M059J (cell line): Measurements from ENCODE around the gene TAF10. TPM values are rescaled to one million over a fixed set of nuclear protein-coding genes. Genes with fewer than 3 reads are reported as not detected.

Experiments
- DNase-seq: peaks from one replicate; pipeline ENCODE4 v3.0.0-alpha.2; 2012; ENCODE audit warnings: low read depth
- total RNA-seq: library from RNA; depleted of rRNA; stranded (reverse); fragments of >200 nt; shearing (Covaris generic); gene quantifications from 2 replicates; pipeline ENCODE4 v1.2.3, GENCODE V29; 2014

TAF10 gene
- total RNA-seq, 1 experiment from 2014 or later: 133 TPM

GRCh38 chr11:6625156-6625831 is 13.3 kb upstream of the TAF10 start:
- no peak for DNase-seq

DNA sequence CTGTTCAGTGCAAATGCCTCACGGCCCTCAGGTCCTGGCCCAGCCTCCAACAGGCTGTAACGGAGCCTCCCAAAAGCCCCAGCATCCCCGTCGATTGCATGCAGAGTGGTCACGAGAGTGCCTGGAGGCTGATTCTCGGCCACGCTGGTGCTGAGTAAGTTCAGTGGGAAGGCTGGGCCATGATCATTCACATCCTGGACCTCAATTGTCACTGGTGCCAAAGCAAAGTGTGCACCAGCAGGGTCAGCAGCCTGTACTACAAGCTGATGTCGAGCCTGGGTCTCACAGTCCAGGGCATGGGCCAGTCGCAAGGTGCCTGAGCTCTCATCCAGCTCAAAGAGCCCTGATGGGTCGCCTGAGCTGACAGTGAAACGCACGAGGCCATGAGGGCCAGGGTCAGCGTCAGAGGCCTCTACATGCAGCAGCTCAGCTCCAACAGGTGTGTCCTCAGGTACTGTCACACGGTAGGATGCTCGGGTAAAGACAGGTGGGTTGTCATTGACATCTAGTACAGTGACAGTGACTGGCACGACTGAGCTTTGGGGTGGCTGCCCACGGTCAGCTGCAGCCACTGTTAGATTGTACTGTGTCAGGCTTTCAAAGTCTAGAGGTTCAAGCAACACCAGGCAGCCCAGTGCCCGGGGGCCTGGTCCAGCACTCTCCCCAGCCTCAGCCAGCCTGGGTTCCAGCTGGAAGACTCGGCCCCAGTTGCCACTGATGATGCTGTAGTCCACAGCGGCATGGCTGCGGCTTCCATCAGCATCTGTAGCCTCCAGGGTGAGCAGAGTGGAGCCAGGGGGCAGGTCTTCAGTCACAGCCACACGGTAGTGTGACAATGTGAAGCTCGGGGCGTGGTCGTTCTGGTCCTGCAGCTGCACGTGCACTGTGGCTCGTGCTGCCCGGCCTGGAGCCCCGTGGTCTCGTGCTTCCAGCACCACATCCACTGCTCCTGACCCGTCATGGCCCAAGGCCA is 11.7 kb upstream of the TAF10 start:
- DNase-seq: no peak

DNA sequence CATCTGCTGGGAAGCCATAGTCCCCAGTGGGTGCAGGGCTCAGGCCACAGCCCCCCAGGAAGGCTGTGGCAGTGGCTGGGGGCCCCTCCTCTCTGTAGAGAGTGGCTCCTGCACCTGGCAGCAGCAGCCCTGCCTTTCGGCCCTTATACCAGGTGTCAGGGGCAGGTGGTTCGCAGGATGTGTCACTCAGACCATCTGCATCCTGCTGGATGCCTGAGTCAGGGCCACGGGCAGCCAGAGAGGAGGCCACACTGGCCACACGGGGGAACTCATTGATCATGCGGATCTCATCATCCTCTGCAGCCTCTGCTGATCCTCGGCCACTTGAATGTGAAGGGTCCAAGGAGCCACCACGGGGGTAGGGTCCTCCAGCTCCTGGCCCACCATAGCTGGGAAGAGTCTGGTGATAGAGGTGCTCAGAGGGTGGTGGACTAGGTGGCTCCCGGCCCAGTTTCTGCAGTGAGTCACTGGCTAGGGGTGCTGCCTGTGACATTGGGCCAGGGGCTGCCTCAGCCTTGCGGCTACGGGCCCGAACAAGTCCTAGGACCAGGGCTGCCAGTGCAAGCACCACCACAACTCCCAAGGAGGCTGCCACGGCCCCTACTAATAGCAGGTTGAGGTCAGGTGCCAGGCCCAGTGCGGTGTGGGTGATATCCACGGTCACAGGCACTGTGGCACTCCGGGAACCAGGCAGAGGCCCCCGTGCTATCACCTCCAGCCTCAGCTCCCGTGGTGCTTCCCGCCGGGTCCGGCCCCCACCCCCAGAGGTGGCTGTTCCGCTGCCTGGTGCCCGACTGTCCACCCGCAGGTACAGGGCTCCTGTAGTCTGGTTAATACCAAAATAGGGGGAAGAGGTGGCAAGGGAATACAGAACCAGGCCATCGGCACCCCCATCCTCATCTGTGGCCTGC is 10.5 kb upstream of the TAF10 start:
- no peak for DNase-seq

GRCh38 chr11:6621711-6622211 is 9.7 kb upstream of the TAF10 start:
- DNase-seq: no peak

GRCh38 chr11:6620636-6621035 is 8.6 kb upstream of the TAF10 start:
- DNase-seq: no peak

DNA sequence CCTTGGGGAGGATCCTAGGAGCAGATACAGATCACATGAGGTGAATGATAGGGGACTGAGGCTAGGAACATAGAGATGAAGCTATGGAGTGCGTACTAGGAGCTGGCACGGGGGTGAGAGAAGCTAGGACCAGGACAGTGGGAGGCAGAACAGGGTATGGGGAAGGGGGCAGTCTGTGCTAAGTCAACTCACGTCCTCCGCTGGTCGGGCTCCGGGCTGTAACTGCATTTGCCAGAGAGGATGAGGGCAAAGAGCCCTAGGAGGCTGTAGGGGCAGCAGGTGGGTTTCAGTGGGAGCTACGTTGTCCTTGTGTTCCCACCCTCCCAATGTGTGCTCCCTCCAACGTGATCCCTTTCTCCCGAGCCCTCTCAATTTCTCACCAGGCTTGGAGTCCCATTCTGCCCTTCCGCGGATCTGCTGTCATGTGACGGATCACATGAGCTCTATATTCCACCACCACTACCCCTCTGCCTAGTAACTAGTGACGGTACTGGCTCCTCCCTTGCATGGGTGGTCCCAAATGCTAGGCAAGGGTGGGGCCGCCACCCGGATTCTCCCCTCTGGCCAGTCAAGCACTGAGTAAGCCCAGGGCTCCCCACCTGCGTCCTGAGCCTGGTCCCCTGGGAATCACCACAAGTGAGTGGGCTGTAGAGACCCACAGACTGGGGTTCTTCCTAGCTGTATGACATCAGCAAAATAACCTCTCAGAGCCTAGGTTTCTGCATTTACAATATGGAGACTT is 7.2 kb upstream of the TAF10 start, which contains the start of gene TPP1:
TPP1 (minus strand) TSS at position 419 of the 742 bp plus-strand sequence; CDS start at position 397, 22 bp downstream.
- DNase-seq: peak; percentile 94

DNA sequence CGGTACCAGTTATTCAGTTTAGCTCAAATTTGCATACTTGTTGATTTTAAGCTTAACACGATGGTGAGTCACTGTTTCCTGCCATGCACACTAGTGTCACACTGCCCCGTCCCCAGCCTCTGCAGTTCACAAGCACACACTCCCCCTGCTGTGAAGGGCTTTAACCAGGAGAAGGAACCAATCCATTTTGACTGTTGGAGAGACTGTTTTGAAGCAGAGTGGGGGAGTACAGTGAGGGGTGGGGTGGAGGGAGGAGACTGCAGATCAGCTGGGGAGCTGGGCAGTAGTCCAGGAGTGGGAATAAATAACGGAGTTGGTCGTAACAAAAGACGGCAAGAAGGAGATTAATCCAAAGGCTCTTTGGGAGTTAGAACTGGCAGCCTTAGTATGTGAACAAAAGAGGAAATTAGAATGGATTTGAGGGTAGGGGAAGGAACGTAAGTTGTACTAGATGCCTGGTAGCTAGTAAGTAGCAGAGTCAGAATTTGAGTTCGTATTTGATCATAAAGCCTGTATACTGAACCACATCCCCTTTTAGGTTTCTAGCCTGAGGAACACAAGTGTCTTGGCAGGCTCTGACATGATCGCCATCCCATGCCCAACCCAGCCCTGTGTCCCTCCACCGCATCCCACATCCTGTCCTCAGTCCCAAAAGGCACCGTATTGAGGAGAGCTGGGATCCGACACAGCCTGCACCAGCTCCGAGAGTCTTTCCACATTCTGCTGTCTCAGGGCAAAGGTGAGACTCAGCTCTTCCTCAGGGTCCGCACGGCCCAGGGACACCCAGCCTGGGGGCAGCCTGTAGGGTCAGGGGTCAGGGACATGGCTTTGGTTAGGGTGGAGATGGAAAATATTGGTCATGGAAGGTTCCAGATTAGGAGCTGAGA is 6.3 kb upstream of the TAF10 start:
- DNase-seq: peak; percentile 88

GRCh38 chr11:6617315-6617781 is 5.3 kb upstream of the TAF10 start:
- DNase-seq: no peak

DNA sequence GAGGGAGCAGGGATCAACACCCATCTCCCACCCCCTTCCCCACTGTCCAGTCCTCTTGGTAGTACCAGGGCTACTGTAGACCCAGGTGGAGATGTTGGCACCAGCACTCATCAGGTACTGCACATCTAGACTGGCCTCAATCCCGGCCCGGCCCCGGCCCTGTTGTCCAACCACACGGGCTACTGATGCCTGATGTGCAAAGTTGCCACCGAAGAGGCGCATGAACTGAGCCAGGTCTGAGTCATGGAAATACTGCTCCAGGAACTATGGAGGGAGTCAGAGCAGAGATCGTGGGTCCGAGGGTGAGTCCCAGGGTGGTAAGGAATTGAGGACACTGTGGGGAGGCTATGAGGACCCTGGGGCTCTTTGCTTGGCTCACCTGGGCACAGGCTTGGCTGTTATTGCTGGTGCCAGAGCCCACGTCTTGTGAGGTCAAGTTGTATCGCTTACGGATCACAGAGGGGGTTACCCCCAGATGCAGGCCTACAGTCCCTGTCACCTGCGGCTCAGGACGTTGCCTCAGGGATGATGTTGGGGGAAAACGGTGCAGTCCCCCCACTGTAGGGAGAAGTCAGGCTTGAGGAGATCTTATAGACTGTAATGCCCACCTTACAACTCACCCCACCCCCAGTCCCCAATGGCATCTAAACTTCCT is 4.7 kb upstream of the TAF10 start:
- no peak for DNase-seq

DNA sequence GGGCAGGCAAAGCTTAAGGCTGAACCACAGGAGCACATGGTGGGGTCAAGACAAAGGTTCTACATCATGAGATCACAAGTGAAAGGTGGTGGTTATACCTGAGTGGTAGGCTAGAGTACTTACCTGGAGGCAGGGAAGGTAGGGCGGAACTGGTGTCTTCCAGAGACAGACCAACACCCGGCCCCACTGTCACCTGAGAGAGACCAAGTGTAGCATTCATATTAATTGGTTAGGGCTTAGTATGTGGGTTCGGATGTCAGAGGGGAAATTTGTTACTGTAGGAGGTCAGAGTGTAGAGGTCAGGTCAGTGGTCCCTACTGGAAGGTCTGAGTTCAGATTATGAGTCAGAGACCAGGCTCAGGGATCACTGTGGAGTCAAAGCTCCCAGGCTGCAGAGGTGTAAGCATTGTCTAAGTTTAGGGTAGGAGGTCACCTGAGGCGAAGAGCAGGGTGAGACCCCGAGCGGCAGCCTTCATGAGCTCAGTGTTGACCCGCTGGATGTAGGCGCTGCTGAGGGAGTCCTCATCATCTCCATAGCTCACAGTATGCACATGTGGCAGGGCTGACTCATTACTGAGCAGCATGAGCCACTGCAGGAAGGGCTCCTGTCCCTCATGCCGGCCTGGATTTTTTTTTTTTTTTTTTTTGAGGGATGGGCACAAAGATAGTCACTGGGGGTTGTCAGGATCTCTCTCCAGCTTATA is 4.0 kb upstream of the TAF10 start:
- no peak for DNase-seq

GRCh38 chr11:6615046-6615445 is 3.0 kb upstream of the TAF10 start:
- no peak for DNase-seq

DNA sequence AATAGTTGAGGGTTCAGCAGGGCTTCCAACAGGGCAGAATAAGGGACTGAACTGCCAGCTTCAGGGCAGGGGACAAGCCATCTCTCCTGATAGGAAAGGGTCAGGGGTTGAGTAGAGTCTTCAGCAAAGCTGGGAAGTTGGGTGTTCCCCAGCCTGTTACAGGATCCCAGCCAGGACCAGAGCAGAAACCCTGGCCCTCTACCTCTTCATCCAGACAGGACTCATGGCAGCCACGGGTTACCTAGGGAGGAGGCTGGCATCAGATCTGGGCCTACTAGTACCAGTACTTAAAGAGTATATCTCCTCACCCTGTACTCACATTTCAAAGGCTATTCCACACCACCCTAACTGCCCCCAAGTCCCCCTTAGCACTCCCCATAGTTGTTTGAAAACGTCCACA is 2.4 kb upstream of the TAF10 start:
- DNase-seq: no peak

DNA sequence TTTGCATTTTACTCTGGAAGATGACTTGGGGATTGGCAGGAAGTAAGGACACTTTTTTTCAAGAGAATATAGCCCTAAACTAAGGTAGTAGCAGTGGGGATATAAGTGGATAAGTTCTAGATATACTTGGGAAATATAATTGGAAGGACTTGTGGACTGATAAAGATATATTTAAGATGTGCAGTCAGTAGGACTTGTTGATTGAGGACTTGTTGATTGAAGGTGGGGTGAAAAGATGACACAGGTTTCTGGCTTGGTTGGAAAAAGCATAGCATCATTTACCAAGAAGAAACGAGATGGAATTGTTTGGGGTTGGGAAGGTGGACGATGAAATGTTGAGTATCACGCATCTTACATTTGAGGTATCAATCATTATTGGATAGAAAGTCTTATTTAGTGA is 1.5 kb upstream of the TAF10 start:
- DNase-seq: no peak

DNA sequence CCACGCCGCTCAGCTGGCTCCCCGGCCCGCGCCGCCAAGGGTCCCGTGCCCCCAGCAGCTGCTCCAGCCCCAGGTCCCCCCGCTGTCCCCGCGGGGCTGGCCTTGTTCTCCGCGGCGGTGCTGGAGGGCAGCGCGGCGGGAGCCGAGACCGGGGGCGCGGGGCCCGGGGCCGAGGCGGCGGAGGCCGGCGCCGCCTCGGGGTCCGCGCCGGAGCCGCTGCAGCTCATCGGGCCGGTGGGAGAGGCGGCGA is 128 bp downstream of the TAF10 start:
- no peak for DNase-seq

- DNase-seq: peak; percentile 28
Observed at GRCh38 chr11:6611092-6611962, 689 bp downstream of the TAF10 start.

- DNase-seq: no peak
Observed at GRCh38 chr11:6610591-6610990, 1.4 kb downstream of the TAF10 start.

DNA sequence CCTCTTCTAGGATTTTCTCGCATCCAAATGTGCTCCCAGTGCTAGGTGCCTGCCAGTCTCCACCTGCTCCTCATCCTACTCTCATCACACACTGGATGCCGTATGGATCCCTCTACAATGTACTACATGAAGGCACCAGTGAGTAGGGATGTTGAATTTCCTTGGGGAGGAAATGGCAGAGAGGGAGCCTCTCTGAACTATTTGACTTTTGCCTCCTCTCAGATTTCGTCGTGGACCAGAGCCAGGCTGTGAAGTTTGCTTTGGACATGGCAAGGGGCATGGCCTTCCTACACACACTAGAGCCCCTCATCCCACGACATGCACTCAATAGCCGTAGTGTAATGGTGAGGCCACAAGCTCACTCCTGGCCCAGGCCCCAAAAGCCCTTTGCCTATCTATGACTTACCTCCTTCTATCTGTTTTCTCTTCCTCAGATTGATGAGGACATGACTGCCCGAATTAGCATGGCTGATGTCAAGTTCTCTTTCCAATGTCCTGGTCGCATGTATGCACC is 2.5 kb downstream of the TAF10 start:
- DNase-seq: no peak
